AG10803 (cell line): ENCODE results near the gene VRK1.

Experiments used
- DNase-seq: peaks from one replicate; pipeline ENCODE4 v3.0.0; 2010; ENCODE audit warnings: low read depth
- H3K4me3 ChIP-seq: 2 replicates; pipeline ENCODE4 v1.5.1; 2011; ENCODE audit warnings: mild to moderate bottlenecking, low read length, control low read depth
- TF ChIP-seq, protein P1 (sequence below): conservative IDR thresholded peaks from 2 replicates; pipeline ENCODE4 v1.5.1; 2011; ENCODE audit warnings: mild to moderate bottlenecking, low read length, control low read depth, inconsistent platforms

Gene VRK1

DNA sequence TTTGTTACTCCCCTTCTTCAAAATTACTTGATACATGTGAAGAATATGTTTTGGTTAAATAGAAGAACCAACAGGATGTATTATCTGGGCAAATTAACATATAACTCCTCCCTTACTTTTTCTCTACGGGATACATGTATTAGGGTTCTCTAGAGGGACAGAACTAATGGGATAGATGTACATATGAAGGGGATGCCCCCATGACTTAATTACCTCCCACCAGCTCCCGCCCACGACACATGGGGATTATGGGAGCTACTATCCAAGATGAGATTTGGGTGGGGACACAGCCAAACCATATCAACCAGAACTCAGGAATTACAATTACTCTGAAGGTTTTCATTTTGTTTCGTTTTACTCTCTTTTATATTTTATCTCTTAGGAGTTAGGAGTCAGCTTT lies 41.3 kb downstream of the VRK1 start:
- TF ChIP-seq, protein P1, sequence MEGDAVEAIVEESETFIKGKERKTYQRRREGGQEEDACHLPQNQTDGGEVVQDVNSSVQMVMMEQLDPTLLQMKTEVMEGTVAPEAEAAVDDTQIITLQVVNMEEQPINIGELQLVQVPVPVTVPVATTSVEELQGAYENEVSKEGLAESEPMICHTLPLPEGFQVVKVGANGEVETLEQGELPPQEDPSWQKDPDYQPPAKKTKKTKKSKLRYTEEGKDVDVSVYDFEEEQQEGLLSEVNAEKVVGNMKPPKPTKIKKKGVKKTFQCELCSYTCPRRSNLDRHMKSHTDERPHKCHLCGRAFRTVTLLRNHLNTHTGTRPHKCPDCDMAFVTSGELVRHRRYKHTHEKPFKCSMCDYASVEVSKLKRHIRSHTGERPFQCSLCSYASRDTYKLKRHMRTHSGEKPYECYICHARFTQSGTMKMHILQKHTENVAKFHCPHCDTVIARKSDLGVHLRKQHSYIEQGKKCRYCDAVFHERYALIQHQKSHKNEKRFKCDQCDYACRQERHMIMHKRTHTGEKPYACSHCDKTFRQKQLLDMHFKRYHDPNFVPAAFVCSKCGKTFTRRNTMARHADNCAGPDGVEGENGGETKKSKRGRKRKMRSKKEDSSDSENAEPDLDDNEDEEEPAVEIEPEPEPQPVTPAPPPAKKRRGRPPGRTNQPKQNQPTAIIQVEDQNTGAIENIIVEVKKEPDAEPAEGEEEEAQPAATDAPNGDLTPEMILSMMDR, result no peak
- DNase-seq, result no peak
- no peak overlapping the region for H3K4me3 ChIP-seq

DNA sequence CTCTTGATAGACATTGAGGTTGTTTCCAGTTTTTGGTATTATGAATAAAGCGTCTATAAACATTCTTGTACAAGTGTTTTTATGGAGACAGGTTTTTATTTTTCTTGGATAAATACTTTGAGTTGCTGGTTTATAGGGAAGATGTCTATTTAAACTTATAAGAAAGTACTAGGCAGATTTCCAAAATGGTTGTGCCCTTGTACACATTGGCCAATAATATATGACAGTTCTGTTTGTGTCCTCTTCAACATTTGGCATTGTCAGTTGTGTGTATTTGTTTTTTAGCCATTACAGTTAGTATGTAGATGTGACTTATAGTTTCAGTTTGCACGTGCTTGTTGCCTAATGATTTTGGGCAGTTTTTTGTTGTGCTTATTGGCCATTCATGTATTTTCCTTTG lies 42.1 kb downstream of the VRK1 start:
- TF ChIP-seq, protein P1, result no peak
- H3K4me3 ChIP-seq, result no peak overlapping the region
- DNase-seq, result no peak

GRCh38 chr14:96843137-96843536 lies 46.0 kb downstream of the VRK1 start:
- no peak overlapping the region for H3K4me3 ChIP-seq
- DNase-seq, result no peak
- TF ChIP-seq, protein P1, result no peak

GRCh38 chr14:96844857-96845570 lies 47.8 kb downstream of the VRK1 start:
- H3K4me3 ChIP-seq, result no peak overlapping the region
- DNase-seq, result no peak
- TF ChIP-seq, protein P1, result no peak

DNA sequence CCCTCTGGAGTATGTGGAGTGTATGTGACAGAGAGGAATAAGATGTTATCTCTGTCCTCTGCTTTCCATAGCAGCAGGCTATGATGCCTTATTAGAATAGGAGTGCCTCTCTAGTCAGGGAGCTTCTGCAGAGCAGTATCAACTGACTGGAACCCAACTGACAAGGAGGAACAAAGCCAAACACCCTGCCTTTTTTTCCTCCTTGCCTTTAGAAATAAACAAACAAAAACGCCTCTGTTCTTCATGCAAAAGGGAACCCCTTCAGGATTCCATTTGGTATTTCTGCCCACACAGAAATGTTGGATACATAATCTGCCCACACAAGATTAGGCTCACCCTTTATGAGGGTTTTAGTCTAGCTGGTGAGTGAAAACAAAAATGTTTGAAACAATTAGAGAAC lies 50.3 kb downstream of the VRK1 start:
- no peak overlapping the region for H3K4me3 ChIP-seq
- TF ChIP-seq, protein P1, result no peak
- no peak for DNase-seq

DNA sequence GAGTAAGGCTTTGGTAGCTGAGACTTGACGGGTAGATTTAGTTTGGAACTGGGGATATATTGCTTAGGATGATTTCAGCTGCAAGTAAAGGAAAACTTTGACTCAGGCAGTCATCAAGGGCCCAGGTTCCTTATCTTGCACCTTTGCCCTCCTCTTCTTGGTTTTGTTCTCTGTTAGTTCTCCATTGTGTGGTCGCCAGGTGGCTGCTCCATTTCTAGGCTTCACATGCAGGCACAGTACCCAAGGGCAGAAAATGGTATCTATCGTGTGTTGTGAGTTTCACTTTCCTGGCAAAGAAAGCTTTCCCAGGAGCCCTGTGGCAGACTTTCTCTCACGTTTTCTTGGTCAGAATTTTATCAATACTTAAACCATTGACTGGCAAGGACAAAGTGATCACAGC lies 50.8 kb downstream of the VRK1 start:
- no peak for DNase-seq
- TF ChIP-seq, protein P1, result no peak

GRCh38 chr14:96849733-96850132 lies 52.6 kb downstream of the VRK1 start:
- no peak for DNase-seq
- no peak overlapping the region for H3K4me3 ChIP-seq
- TF ChIP-seq, protein P1, result no peak

More for the DNA sequence above, 50.8 kb downstream of the VRK1 start:
- no peak overlapping the region for H3K4me3 ChIP-seq
